GM12875 (cell line): ENCODE data around the gene ME1.

Experiments
- H3K4me3 ChIP-seq: one replicate; pipeline ENCODE4 v1.5.1; 2011; ENCODE audit warnings: low read depth, low read length, control low read depth
- TF ChIP-seq, protein P1 (sequence below): IDR thresholded peaks from 2 replicates; pipeline ENCODE4 v1.5.1; 2011; ENCODE audit warnings: low read depth, mild to moderate bottlenecking, control low read depth, inconsistent platforms, low read length, moderate library complexity, borderline replicate concordance; ENCODE audit not compliant: insufficient read depth

ME1 gene

DNA sequence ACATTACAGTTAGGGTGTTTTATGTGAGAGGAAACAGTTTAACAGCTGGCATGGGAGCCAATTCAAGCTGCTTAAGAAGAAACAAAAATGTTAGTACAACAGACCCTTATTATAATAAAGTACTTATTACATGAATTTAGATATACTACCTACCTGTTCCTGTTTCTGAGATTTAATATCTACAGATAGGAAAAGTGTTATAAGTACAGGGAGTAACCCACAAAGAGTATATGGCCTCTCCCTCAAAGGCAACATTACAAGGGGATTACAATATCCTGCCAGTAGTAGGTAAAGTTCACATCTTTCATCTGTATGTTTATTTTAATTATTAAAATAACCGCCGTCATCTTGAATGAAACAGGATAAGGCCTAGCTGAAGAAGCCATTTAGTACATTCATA, 1.8 kb upstream of the ME1 start:
- TF ChIP-seq, protein P1, sequence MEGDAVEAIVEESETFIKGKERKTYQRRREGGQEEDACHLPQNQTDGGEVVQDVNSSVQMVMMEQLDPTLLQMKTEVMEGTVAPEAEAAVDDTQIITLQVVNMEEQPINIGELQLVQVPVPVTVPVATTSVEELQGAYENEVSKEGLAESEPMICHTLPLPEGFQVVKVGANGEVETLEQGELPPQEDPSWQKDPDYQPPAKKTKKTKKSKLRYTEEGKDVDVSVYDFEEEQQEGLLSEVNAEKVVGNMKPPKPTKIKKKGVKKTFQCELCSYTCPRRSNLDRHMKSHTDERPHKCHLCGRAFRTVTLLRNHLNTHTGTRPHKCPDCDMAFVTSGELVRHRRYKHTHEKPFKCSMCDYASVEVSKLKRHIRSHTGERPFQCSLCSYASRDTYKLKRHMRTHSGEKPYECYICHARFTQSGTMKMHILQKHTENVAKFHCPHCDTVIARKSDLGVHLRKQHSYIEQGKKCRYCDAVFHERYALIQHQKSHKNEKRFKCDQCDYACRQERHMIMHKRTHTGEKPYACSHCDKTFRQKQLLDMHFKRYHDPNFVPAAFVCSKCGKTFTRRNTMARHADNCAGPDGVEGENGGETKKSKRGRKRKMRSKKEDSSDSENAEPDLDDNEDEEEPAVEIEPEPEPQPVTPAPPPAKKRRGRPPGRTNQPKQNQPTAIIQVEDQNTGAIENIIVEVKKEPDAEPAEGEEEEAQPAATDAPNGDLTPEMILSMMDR: no peak
- H3K4me3 ChIP-seq: no peak overlapping the region

DNA sequence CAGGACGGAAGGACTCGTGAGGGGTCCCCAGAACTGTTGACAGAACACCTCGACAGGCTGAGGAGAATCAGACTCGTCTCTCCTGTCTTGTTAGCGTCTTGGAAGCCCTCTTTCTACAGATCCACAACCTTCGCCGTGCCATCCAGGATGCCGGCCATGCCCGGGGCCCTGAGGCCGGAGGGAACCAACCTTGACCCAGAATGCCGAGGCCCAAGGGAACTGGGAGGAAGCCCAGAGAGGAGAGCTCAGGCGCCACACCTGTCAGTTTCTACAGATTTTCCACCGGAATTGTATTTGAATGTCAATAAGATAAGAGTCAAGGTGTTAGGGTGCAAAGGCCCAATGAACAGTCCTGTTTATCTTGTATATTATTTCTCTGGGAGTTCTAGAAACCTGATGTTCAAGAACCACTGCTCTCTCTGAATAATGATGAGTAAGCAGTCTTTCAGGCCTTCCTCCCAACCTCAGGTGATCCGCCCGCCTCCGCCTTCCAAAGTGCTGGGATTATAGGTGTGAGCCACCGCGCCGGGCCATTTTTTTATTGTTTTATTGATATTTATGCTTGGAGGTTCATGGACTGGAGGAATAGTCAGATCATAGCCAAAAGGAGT, 799 bp upstream of the ME1 start:
- no peak overlapping the region for H3K4me3 ChIP-seq
- TF ChIP-seq, protein P1: no peak

DNA sequence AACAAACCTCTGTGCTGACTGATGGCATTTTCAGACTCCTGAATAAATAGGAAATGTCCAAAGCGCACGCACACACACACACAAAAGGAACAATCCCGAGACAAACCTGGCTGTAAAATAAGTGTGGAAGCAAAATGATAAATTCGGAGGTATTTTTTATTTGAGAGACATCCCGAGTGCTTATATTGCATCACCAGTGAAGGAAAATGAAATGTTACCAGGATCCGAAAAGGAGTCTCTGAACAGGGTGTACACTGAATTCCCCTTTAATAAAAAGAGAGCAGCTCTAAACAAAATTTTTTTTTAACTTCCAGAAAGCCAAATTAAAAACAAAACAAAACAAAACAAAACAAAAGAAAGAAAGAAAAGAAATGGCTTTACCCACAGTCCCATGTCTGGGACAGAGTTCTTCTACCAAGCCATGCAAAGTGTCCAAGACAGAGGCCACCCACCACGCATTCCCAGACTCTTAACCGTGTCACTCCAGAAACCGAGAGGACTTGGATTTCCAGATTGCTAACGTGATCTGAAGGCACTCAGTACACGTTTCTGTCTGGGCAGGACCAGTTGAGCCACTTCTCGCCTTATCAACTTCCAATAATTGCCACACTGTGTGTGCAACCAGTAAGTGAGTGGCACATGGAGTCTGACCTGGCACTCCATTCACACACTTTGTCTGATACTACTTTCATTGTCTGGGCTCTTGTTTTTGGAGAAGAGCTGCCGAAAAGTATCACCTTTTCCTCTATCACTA, 817 bp downstream of the ME1 start:
- peak overlapping the region; percentile 59 for H3K4me3 ChIP-seq
- TF ChIP-seq, protein P1: no peak

DNA sequence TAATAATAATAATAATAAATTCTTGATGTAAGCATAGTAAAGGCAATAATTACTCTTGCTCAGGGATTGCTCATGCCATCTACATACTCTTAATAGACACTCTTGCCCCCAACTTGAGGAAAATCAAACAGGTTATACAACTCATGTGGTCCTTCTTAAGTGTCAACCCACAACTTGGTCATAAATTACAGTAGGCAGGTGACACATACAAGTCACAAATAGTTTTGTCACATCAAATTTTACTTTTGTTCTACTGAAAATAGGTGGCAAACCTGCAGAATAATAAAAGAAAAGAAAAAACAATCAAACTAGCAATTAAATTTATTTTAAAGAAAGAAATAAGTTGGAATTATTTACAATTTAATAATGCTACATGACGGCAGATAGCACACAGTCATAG, 1.6 kb downstream of the ME1 start:
- H3K4me3 ChIP-seq: no peak overlapping the region
- TF ChIP-seq, protein P1: no peak

DNA sequence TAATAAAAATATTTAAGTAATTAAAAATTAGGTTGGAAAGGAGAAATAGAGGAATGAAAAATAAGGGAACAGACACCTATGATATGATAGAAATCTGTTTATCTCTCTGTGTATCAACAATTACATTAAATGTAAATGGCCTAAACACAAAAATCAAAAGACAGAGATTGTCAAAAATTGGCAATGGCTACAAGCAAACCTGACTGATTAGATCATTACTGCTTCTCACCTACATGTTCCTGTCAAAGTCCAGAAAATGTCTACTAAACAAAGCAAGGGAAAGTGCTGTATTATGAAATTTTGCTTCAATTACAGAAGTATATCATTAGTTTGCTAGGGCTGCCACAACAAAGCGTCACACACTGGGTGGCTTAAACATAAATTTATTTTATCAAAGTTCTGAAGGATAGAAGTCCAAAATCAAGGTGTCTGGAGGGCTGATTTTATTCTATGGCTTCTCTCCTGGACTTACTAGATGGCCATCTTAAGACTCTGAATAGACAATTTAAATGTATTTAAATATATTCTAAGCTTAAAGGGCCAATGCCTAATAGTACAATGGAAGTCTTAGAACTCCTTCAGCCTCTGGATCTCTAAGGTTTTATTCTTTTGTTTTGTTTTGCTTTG, 6.3 kb downstream of the ME1 start:
- TF ChIP-seq, protein P1: no peak

DNA sequence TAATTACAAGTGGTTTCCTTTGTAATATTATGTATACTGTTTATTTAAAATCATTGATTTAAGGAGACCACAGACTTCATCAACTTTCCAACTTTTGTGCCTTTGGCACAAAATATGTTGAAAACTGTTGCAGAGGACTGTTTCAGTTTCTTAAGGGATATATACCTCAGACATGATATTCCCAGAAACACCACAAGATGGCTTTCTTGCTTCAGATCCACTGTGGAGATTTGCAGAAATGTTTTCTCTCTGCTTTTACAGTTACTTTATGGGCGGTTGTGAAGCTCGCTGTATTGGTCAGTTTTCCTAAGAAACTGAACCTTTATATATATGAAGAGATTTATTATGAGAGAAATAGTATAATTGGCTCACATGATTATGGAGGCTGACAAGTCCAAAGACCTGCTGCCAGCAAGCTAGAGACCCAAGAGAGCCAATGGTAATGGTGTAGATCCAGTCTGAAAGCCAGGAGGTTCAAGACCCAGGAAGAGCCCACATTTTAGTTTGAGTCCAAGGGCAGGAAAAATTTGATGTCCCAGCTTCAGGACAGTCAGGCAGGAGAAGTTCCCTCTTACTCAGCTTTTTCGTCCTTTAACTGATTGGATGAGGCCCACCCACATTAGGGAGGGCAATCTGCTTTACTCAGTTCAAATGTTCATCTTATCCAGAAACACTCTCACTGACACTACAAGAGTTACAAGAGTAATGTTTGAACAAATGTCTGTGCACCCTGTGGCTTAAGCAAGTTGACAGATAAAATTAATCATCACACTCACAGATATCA, 12.8 kb downstream of the ME1 start:
- no peak overlapping the region for H3K4me3 ChIP-seq
- TF ChIP-seq, protein P1: no peak

More for the DNA sequence above, 6.3 kb downstream of the ME1 start:
- no peak overlapping the region for H3K4me3 ChIP-seq

DNA sequence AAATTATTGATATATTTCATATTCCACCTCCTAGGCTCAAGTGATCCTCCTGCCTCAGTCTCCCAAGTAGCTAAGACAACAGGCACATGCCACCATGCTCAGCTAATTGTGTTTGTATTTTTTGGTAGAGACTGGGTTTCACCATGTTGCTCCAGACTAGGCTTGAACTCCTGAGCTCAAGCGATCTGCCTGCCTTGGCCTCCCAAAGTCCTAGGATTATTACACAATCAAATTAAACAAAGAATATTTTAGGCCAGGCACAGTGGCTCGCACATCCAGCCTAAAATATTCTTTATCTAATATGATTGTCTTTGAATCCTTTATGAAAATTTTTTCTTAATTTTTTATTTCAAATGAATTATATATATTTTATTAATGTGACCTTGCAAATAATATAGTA, 17.8 kb downstream of the ME1 start:
- TF ChIP-seq, protein P1: no peak
- no peak overlapping the region for H3K4me3 ChIP-seq
